Measurements from ENCODE around the gene FCER1A. TPM values are rescaled to one million over a fixed set of nuclear protein-coding genes. Genes with fewer than 3 reads are reported as not detected.

FCER1A gene
- total and polyA plus RNA-seq, 2 experiments from 2014 or later, result not detected

- Mint-ChIP-seq H3K27me3 (ENCODE audit: insufficient read depth, low read depth, poor library complexity) (no peaks in the 10 kb centered on the region), H3K4me1 (peaks cover 11% of the 10 kb centered on the region), H3K4me3 (no peak overlapping the region), H3K27ac (no peak overlapping the region), H3K9me3 (no peaks in the 10 kb centered on the region), H3K36me3 (ENCODE audit: low read depth) (no peaks in the 10 kb centered on the region)
- no peak overlapping the region for H3K4me2 ChIP-seq
- no peak overlapping the region for H3K4me3 ChIP-seq
- ATAC-seq (no peak), DNase-seq (ENCODE audit: low spot score) (no peak)
- H3K9me2 ChIP-seq (ENCODE audit: insufficient read depth), result peaks cover 4% of the 10 kb centered on the region; the same call in 1 of the 2 replicates
- H3K4me1 ChIP-seq (ENCODE audit: insufficient read depth), result no peaks in the 10 kb centered on the region; the same call in 1 of the 2 replicates
- no peaks in the 10 kb centered on the region for H4K20me1 ChIP-seq (replicated peaks; ENCODE audit: insufficient read depth)
- H2AFZ ChIP-seq, result no peak overlapping the region
- no peaks in the 10 kb centered on the region for H3K27me3 ChIP-seq (ENCODE audit: insufficient read depth)
- no peaks in the 10 kb centered on the region for H3F3A ChIP-seq (replicated peaks; ENCODE audit: low read depth)
- no peak overlapping the region for H3K27ac ChIP-seq (ENCODE audit: low read depth)
- TF ChIP-seq EZH2phosphoT487 (IDR thresholded peaks at IDR 0.05; ENCODE audit: unreplicated experiment) (no peak), ZNF114 (CRISPR knock-in tag; IDR thresholded peaks at IDR 0.05) (no peak), STAT1 (IDR thresholded peaks at IDR 0.05; ENCODE audit: unreplicated experiment) (no peak), EZH2 (IDR thresholded peaks at IDR 0.05; ENCODE audit: low read depth, unreplicated experiment) (no peak), ZNF462 (CRISPR knock-in tag; IDR thresholded peaks at IDR 0.05) (no peak), CREB1 (CRISPR knock-in tag; IDR thresholded peaks at IDR 0.05; ENCODE audit: low read depth) (no peak), POLR2AphosphoS5 (IDR thresholded peaks at IDR 0.05; ENCODE audit: low read depth) (no peak), NANOG (IDR thresholded peaks at IDR 0.05; ENCODE audit: borderline replicate concordance) (no peak), ETS1 (IDR thresholded peaks at IDR 0.05) (no peak), CTCF (conservative IDR thresholded peaks at IDR 0.05; ENCODE audit: low read depth in 2 of 2) (no peak), ZNF331 (CRISPR knock-in tag; IDR thresholded peaks at IDR 0.05; ENCODE audit: low read depth) (no peak), JUNB (IDR thresholded peaks at IDR 0.05; ENCODE audit: unreplicated experiment) (no peak), REST (IDR thresholded peaks at IDR 0.05; ENCODE audit: unreplicated experiment) (no peak)
- no peaks in the 10 kb centered on the region for H3K79me2 ChIP-seq (replicated peaks; ENCODE audit: insufficient read depth)
- no peaks in the 10 kb centered on the region for H3K36me3 ChIP-seq (ENCODE audit: insufficient read depth)
Observed at GRCh38 chr1:159300146-159300545, 2.0 kb upstream of the FCER1A start.
